ENCODE data around the gene CCDC60. TPM values are rescaled to one million over a fixed set of nuclear protein-coding genes. Genes with fewer than 3 reads are reported as not detected.

Gene CCDC60
- total RNA-seq, 1 experiment from 2014 or later = not detected

DNA sequence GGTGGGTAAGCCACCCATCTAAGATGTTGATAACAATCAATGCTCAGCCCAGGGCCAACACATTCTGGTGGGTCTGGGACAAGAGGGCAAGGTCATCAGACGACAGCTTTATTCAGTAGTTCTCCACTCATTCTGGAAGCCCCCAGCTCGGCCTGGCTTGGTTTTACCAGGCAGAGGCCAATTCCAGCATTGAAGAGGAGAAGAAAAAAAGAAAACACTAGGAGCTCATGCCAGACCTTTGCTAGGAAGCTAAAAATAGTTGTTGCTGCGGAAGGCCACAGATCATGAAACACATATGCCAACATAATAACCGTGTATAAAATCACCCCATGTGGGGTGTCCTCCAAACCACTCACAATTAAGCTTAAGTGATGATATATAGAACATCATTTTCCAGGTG, 44.4 kb downstream of the CCDC60 start:
- intact Hi-C loops (cut with micrococcal nuclease; ENCODE audit: unreplicated experiment) = no loop called here
- DNase-seq (ENCODE audit: low spot score) = no peak
- TF ChIP-seq EZH2 (IDR thresholded peaks at IDR 0.05; ENCODE audit: borderline replicate concordance, low read depth, low read length, poor library complexity, severe bottlenecking) = no peak
- TF ChIP-seq, protein P1, sequence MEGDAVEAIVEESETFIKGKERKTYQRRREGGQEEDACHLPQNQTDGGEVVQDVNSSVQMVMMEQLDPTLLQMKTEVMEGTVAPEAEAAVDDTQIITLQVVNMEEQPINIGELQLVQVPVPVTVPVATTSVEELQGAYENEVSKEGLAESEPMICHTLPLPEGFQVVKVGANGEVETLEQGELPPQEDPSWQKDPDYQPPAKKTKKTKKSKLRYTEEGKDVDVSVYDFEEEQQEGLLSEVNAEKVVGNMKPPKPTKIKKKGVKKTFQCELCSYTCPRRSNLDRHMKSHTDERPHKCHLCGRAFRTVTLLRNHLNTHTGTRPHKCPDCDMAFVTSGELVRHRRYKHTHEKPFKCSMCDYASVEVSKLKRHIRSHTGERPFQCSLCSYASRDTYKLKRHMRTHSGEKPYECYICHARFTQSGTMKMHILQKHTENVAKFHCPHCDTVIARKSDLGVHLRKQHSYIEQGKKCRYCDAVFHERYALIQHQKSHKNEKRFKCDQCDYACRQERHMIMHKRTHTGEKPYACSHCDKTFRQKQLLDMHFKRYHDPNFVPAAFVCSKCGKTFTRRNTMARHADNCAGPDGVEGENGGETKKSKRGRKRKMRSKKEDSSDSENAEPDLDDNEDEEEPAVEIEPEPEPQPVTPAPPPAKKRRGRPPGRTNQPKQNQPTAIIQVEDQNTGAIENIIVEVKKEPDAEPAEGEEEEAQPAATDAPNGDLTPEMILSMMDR (conservative IDR thresholded peaks at IDR 0.05; ENCODE audit: low read depth, low read length) = no peak
- Histone ChIP-seq H3K27ac (ENCODE audit: low read depth, low read length, poor library complexity, severe bottlenecking) (no peak overlapping the region), H3K4me1 (ENCODE audit: insufficient read depth, low read length, poor library complexity, severe bottlenecking) (peaks cover 5% of the 10 kb centered on the region), H3K36me3 (ENCODE audit: insufficient read depth, low read length, poor library complexity, severe bottlenecking) (no peaks in the 10 kb centered on the region), H3K27me3 (replicated peaks; ENCODE audit: insufficient read depth, low read depth, low read length, poor library complexity) (no peaks in the 10 kb centered on the region), H3K9me3 (ENCODE audit: low read depth, low read length, poor library complexity, severe bottlenecking) (no peaks in the 10 kb centered on the region), H3K4me3 (ENCODE audit: low read depth, low read length, poor library complexity, severe bottlenecking) (no peak overlapping the region)
- ChIA-PET POLR2A (ENCODE audit: low non-redundant PET) (no interaction called here), CTCF (no interaction called here)
- BruUV-seq (replicated peaks) = no TSS peak

DNA sequence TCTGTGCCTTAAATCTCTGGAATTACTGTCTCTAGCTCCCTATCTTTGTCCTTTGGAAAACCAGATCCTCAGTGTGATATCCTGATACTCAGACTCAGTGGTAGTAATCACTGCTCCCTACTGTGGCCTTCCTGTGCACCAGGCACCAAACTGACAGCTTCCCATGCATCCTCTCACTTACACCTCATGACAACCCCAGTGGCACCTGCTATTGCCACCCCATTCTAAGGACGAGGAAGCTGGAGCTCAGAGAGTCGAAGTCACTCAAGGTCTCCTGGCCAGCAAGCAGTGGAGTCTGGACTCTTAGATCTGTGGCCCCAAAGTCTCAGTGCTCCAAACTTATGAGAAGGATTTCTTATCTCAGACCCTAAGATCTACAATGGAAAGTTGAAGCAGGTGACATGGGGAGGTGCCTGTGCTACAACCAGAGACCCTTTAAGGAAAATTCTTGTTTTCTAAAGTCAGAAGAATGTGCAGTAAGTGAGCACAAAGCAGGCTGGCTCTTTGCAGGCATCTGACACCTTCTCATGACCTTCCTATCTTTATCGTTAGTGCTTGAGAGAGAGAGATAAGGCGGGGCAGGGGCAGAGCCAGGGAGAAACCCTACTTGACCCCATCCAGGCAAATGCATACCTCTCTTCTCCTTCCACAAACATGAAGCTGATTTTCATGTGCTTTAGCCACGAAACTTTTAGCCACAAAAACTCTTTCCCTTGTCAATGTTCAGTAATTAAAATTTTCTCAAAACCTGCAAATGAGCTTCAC, 47.1 kb downstream of the CCDC60 start:
- H3K4me1 ChIP-seq (ENCODE audit: insufficient read depth, low read length, poor library complexity, severe bottlenecking) = no peaks in the 10 kb centered on the region
- H3K9me3 ChIP-seq (ENCODE audit: low read depth, low read length, poor library complexity, severe bottlenecking) = no peaks in the 10 kb centered on the region
- no peaks in the 10 kb centered on the region for H3K27me3 ChIP-seq (replicated peaks; ENCODE audit: insufficient read depth, low read depth, low read length, poor library complexity)
- DNase-seq (ENCODE audit: low spot score) = no peak
- intact Hi-C loops (cut with micrococcal nuclease; ENCODE audit: unreplicated experiment) = no loop called here
- H3K36me3 ChIP-seq (ENCODE audit: insufficient read depth, low read length, poor library complexity, severe bottlenecking) = no peaks in the 10 kb centered on the region
- POLR2A ChIA-PET (ENCODE audit: low non-redundant PET) = no interaction called here
- CTCF ChIA-PET = no interaction called here
- no peak for TF ChIP-seq EZH2 (IDR thresholded peaks at IDR 0.05; ENCODE audit: borderline replicate concordance, low read depth, low read length, poor library complexity, severe bottlenecking)
- TF ChIP-seq, protein P1 (conservative IDR thresholded peaks at IDR 0.05; ENCODE audit: low read depth, low read length) = no peak
- H3K4me3 ChIP-seq (ENCODE audit: low read depth, low read length, poor library complexity, severe bottlenecking) = no peak overlapping the region
- no peak overlapping the region for H3K27ac ChIP-seq (ENCODE audit: low read depth, low read length, poor library complexity, severe bottlenecking)
- no TSS peak for BruUV-seq (replicated peaks)

DNA sequence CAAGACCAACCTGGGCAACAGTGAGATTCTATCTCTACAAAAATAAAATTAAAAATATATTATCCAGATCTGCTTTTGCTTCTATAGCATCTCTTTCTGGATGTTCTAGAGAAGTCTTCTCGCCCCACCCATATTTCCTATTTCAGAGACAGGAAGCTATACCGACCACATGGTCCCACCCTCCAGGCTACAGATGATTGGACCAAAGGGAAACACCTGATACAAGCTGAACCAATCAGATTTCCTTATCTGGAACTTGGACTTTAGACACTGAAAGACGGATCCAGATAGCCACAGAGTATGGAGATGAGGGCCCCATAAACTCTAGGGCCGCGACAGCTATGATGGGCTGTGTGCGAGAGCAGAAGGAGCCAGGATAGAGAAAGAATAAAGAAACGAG, 48.7 kb downstream of the CCDC60 start:
- Histone ChIP-seq H3K4me1 (ENCODE audit: insufficient read depth, low read length, poor library complexity, severe bottlenecking) (no peaks in the 10 kb centered on the region), H3K9me3 (ENCODE audit: low read depth, low read length, poor library complexity, severe bottlenecking) (no peaks in the 10 kb centered on the region), H3K27ac (ENCODE audit: low read depth, low read length, poor library complexity, severe bottlenecking) (no peak overlapping the region), H3K4me3 (ENCODE audit: low read depth, low read length, poor library complexity, severe bottlenecking) (no peak overlapping the region), H3K27me3 (replicated peaks; ENCODE audit: insufficient read depth, low read depth, low read length, poor library complexity) (no peaks in the 10 kb centered on the region), H3K36me3 (ENCODE audit: insufficient read depth, low read length, poor library complexity, severe bottlenecking) (no peaks in the 10 kb centered on the region)
- DNase-seq (ENCODE audit: low spot score) = no peak
- intact Hi-C loops (cut with micrococcal nuclease; ENCODE audit: unreplicated experiment) = no loop called here
- no TSS peak for BruUV-seq (replicated peaks)
- ChIA-PET CTCF (interaction anchor here (0.5 kb wide), 1 partner anchor 242 kb away, joined by 6 read pairs; no protein-coding TSS in a partner anchor), POLR2A (ENCODE audit: low non-redundant PET) (no interaction called here)
- TF ChIP-seq, protein P1 (conservative IDR thresholded peaks at IDR 0.05; ENCODE audit: low read depth, low read length) = no peak
- TF ChIP-seq EZH2 (IDR thresholded peaks at IDR 0.05; ENCODE audit: borderline replicate concordance, low read depth, low read length, poor library complexity, severe bottlenecking) = no peak

Data from A673 (cell line).